OCI-LY7 (cell line): ENCODE results near the gene ANK3. TPM values are rescaled to one million over a fixed set of nuclear protein-coding genes. Genes with fewer than 3 reads are reported as not detected.

ENCODE experiments used
- BruUV-seq: library from RNA; stranded (reverse); fragments of 400-500 nt; replicated peaks from 2 replicates; lab custom pipeline; 2021; lab: Mats Ljungman, UMichigan
- CTCF ChIA-PET: fragments of 300-600 bp; sonication (Branson Sonifier 250); formaldehyde crosslinking; loops from one replicate; lab custom pipeline; 2022; ENCODE audit warnings: antibody characterized with exemption; ENCODE audit not compliant: unreplicated experiment; lab: Charles Lee
- POLR2A ChIA-PET: fragments of 300-600 bp; sonication (Branson Sonifier 250); formaldehyde crosslinking; loops from one replicate; lab custom pipeline; 2022; ENCODE audit warnings: antibody characterized with exemption; lab: Charles Lee
- DNase-seq: peaks from one replicate; pipeline ENCODE4 v3.0.0-alpha.2; 2015; ENCODE audit warnings: low spot score
- H2AFZ ChIP-seq: fragments of 200-600 bp; sonication (generic), shearing (Covaris generic); 2 replicates; pipeline ENCODE4 v1.6.1; 2014; ENCODE audit warnings: mild to moderate bottlenecking, antibody characterized with exemption, low read length, moderate library complexity
- H3K27ac ChIP-seq: fragments of 200-600 bp; sonication (generic); 2 replicates; pipeline ENCODE4 v1.5.1; 2014; ENCODE audit warnings: mixed run types, low read depth, mild to moderate bottlenecking, moderate library complexity, low read length, inconsistent platforms; ENCODE audit not compliant: poor library complexity, severe bottlenecking
- H3K36me3 ChIP-seq: fragments of 200-600 bp; sonication (generic); 2 replicates; pipeline ENCODE4 v1.6.1; 2014; ENCODE audit warnings: mild to moderate bottlenecking, antibody characterized with exemption, low read length, moderate library complexity, mixed read lengths; ENCODE audit not compliant: insufficient read depth
- H3K4me1 ChIP-seq: fragments of 200-600 bp; sonication (generic); 2 replicates; pipeline ENCODE4 v1.5.1; 2014; ENCODE audit warnings: mild to moderate bottlenecking, low read length; ENCODE audit not compliant: insufficient read depth, poor library complexity, severe bottlenecking
- H3K4me2 ChIP-seq: fragments of 200-600 bp; sonication (generic); 2 replicates; pipeline ENCODE4 v1.6.1; 2014; ENCODE audit warnings: mild to moderate bottlenecking, low read length
- H3K4me3 ChIP-seq: fragments of 200-600 bp; sonication (generic); 2 replicates; pipeline ENCODE4 v1.5.1; 2014; ENCODE audit warnings: mild to moderate bottlenecking, low read depth, low read length; ENCODE audit not compliant: poor library complexity, severe bottlenecking
- H3K79me2 ChIP-seq: fragments of 200-600 bp; sonication (generic); 2 replicates; pipeline ENCODE4 v1.6.1; 2016; ENCODE audit warnings: low read depth, mild to moderate bottlenecking, low read length, moderate library complexity, mixed read lengths; ENCODE audit not compliant: insufficient read depth
- H3K9me2 ChIP-seq: fragments of 200-600 bp; sonication (generic); 2 replicates; pipeline ENCODE4 v1.6.1; 2016; ENCODE audit warnings: mild to moderate bottlenecking, low read length, mixed read lengths; ENCODE audit not compliant: insufficient read depth
- H3K9me3 ChIP-seq: fragments of 200-600 bp; sonication (generic); 2 replicates; pipeline ENCODE4 v1.6.1; 2014; ENCODE audit warnings: mild to moderate bottlenecking, mixed run types, low read length, mixed read lengths
- H4K20me1 ChIP-seq: fragments of 200-600 bp; sonication (generic); 2 replicates; pipeline ENCODE4 v1.6.1; 2014; ENCODE audit warnings: mild to moderate bottlenecking, antibody characterized with exemption, low read length, moderate library complexity, mixed read lengths; ENCODE audit not compliant: insufficient read depth
- EZH2phosphoT487 ChIP-seq: fragments of 200-600 bp; sonication (generic); IDR thresholded peaks from 2 replicates; pipeline ENCODE4 v1.6.1; 2018; ENCODE audit warnings: low read depth, borderline replicate concordance, mild to moderate bottlenecking, mixed run types, antibody characterized with exemption, low read length, moderate library complexity, mixed read lengths
- intact Hi-C: fragments of 100-400 bp; cut with micrococcal nuclease; formaldehyde crosslinking; loops from one replicate; pipeline ENCODE4 v1.10.0; 2022; ENCODE audit not compliant: unreplicated experiment
- total RNA-seq, 2 experiments: library from RNA; depleted of rRNA in 1 of 2; stranded (reverse); fragments of >200 nt in 1 of 2; shearing (Covaris generic) in 1 of 2; gene quantifications; 2 replicates each; pipeline ENCODE4 v1.2.3, GENCODE V29; 2014 to 2022
- TF ChIP-seq, protein P1 (sequence below): fragments of 200-600 bp; sonication (generic); conservative IDR thresholded peaks from 2 replicates; pipeline ENCODE4 v1.5.1; 2014; ENCODE audit warnings: mild to moderate bottlenecking, antibody characterized with exemption, low read length, moderate library complexity, mixed read lengths

The ANK3 gene
- total RNA-seq, 2 experiments from 2014 or later, result 0.13 to 0.49 TPM

DNA sequence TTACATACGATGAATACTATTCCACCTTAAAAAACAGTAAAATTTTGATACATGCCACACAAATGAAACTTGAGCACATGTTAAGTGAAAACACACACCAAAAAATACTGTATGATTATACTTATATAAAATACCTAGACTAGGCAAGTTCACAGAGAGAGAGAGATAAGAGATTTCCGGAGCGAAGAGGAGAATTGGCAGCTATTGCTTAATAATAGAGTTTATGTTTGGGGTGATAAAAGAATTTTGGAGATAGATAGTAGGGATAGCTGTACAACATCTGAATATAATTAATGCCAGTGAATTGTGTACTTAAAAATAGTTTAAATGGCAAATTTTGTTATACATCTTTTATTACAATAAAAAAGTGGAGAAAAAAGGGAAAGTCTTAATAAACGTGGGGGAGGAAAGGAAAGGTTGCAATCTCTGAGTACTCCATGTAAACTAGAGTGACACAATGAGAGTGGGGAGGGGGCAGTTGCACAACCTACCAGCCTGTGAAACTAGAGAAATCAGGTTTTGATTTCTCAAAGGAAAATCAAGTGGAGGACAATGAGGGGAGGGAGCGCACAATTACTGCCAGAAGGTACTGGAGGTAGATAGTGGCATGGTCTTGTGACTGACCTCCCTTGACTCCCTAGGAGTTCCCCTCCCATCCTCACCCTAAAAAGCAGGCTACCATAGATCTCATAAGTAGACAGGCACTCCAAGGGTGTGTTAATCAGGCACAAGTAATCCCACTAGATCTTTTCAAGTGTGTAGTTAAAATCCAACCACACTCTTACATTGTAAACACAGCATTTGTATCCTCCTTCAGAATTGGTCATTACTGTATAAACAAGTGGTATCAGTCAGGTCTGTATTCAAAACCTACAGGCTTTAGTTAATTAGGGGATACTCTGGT is 31.6 kb upstream of the ANK3 start:
- no peaks in the 10 kb centered on the region for H4K20me1 ChIP-seq
- DNase-seq, result no peak
- H3K9me2 ChIP-seq, result no peaks in the 10 kb centered on the region
- no peak overlapping the region for H3K4me3 ChIP-seq
- no peaks in the 10 kb centered on the region for H3K79me2 ChIP-seq
- H3K36me3 ChIP-seq, result no peaks in the 10 kb centered on the region
- intact Hi-C loops, result no loop called here
- BruUV-seq, result no TSS peak
- no peak overlapping the region for H3K27ac ChIP-seq
- H3K9me3 ChIP-seq, result no peaks in the 10 kb centered on the region
- TF ChIP-seq, protein P1, sequence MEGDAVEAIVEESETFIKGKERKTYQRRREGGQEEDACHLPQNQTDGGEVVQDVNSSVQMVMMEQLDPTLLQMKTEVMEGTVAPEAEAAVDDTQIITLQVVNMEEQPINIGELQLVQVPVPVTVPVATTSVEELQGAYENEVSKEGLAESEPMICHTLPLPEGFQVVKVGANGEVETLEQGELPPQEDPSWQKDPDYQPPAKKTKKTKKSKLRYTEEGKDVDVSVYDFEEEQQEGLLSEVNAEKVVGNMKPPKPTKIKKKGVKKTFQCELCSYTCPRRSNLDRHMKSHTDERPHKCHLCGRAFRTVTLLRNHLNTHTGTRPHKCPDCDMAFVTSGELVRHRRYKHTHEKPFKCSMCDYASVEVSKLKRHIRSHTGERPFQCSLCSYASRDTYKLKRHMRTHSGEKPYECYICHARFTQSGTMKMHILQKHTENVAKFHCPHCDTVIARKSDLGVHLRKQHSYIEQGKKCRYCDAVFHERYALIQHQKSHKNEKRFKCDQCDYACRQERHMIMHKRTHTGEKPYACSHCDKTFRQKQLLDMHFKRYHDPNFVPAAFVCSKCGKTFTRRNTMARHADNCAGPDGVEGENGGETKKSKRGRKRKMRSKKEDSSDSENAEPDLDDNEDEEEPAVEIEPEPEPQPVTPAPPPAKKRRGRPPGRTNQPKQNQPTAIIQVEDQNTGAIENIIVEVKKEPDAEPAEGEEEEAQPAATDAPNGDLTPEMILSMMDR, result no peak
- no peak for TF ChIP-seq EZH2phosphoT487
- POLR2A ChIA-PET, result interaction anchor here (1.3 kb wide), 1 partner anchor 88 kb away, joined by 3 read pairs; no protein-coding TSS in a partner anchor
- H3K4me1 ChIP-seq, result no peaks in the 10 kb centered on the region
- H3K4me2 ChIP-seq, result no peak overlapping the region
- CTCF ChIA-PET, result no interaction called here
- H2AFZ ChIP-seq, result no peak overlapping the region

DNA sequence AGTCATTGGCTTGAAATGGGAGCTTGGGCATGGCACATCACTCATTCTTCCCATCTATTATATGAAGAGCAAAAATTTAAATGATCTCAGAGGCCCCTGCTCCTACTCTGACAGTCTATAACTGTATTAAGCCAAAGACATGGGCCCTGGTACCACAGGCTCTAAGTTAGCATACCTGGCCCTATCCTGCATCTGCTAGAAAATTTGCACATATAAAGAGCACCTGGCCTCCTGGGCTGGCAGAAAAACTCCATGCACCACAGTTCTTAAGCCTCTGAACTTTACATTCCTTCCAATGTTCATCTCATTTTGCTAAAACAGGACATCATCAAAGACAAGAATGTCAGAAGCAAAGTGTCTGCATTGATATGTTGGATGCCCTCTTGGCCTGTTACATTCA is 29.6 kb upstream of the ANK3 start:
- H3K36me3 ChIP-seq, result no peaks in the 10 kb centered on the region
- H3K4me3 ChIP-seq, result no peak overlapping the region
- H3K27ac ChIP-seq, result no peak overlapping the region
- intact Hi-C loops, result no loop called here
- H4K20me1 ChIP-seq, result no peaks in the 10 kb centered on the region
- H3K9me3 ChIP-seq, result no peaks in the 10 kb centered on the region
- H2AFZ ChIP-seq, result no peak overlapping the region
- CTCF ChIA-PET, result no interaction called here
- H3K4me2 ChIP-seq, result no peak overlapping the region
- POLR2A ChIA-PET, result interaction anchor here (0.7 kb wide), 1 partner anchor 160 kb away, joined by 4 read pairs; no protein-coding TSS in a partner anchor
- H3K9me2 ChIP-seq, result no peaks in the 10 kb centered on the region
- H3K79me2 ChIP-seq, result no peaks in the 10 kb centered on the region
- TF ChIP-seq, protein P1, result no peak
- no peak for TF ChIP-seq EZH2phosphoT487
- no TSS peak for BruUV-seq
- no peaks in the 10 kb centered on the region for H3K4me1 ChIP-seq
- DNase-seq, result no peak

DNA sequence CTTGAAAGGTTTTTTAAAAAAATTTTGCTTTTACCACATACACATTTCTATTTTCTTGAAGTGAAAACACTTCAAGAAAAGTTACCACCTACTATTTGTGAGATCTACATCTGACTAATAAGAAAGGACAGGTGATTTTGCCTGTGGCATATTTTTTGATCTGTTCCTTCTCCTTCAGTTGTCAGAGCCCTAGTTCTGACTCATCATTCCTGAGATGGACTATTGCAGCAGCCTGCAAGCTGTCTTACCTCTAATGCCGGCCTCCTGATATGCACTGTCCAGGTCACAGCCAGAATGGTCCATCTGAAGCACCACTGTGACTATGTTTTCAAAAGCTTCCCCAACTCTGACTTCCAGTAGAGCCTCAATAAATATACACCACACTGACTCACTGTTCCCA is 28.2 kb upstream of the ANK3 start:
- Histone ChIP-seq H3K36me3 (no peaks in the 10 kb centered on the region), H3K9me3 (no peaks in the 10 kb centered on the region), H3K79me2 (no peaks in the 10 kb centered on the region), H3K4me1 (no peaks in the 10 kb centered on the region), H4K20me1 (no peaks in the 10 kb centered on the region), H3K27ac (no peak overlapping the region), H2AFZ (no peak overlapping the region), H3K4me2 (no peak overlapping the region), H3K4me3 (no peak overlapping the region), H3K9me2 (no peaks in the 10 kb centered on the region)
- no peak for TF ChIP-seq EZH2phosphoT487
- TF ChIP-seq, protein P1, result no peak
- POLR2A ChIA-PET, result interaction anchor here (0.6 kb wide), 1 partner anchor 222 kb away, joined by 4 read pairs; no protein-coding TSS in a partner anchor
- no peak for DNase-seq
- intact Hi-C loops, result no loop called here
- BruUV-seq, result no TSS peak
- CTCF ChIA-PET, result no interaction called here
